DND-41 (cell line): ENCODE results near the gene IL17B.
"Not testable (repeated sequence)": the region's sequence is repeated elsewhere in the genome, so short reads cannot be mapped to it uniquely, and the experiment has no call there.

Experiments
- ATAC-seq: fragments of 200-7000 bp; cut with Tn5 transposase; 3 replicates; pipeline ENCODE4 v1.9.1; 2021; ENCODE audit warnings: low read depth; ENCODE audit not compliant: insufficient read depth
- DNase-seq: peaks from one replicate; pipeline ENCODE4 v3.0.0-alpha.2; 2020
- H2AFZ ChIP-seq: 2 replicates; pipeline ENCODE4 v1.6.0; 2012; ENCODE audit warnings: low read depth, low read length
- H3K27ac ChIP-seq: 2 replicates; pipeline ENCODE4 v1.5.1; 2012; ENCODE audit warnings: low read length, inconsistent platforms
- H3K27me3 ChIP-seq: fragments of 200-600 bp; sonication (generic); 2 replicates; pipeline ENCODE4 v1.6.0; 2012; ENCODE audit warnings: low read length, mild to moderate bottlenecking, inconsistent platforms; ENCODE audit not compliant: insufficient read depth, poor library complexity
- H3K36me3 ChIP-seq: 2 replicates; pipeline ENCODE4 v1.5.1; 2012; ENCODE audit warnings: low read length, inconsistent platforms; ENCODE audit not compliant: insufficient read depth
- H3K4me1 ChIP-seq: 2 replicates; pipeline ENCODE4 v1.5.1; 2012; ENCODE audit warnings: mild to moderate bottlenecking, low read length; ENCODE audit not compliant: insufficient read depth
- H3K4me2 ChIP-seq: 2 replicates; pipeline ENCODE4 v1.6.0; 2012; ENCODE audit warnings: mild to moderate bottlenecking, moderate library complexity, low read length, inconsistent platforms; ENCODE audit not compliant: insufficient read depth
- H3K4me3 ChIP-seq, 2 experiments: fragments of 200-600 bp in 1 of 2; shearing (Covaris generic) in 1 of 2; 2 replicates each; pipeline ENCODE4 v1.5.1; 2012 to 2016; ENCODE audit warnings: inconsistent platforms in 2 of 2, low read length in 2 of 2, mild to moderate bottlenecking in 2 of 2, low read depth in 1 of 2, moderate library complexity in 1 of 2
- H3K79me2 ChIP-seq: 2 replicates; pipeline ENCODE4 v1.6.0; 2012; ENCODE audit warnings: low read length, inconsistent platforms; ENCODE audit not compliant: insufficient read depth
- H3K9ac ChIP-seq: 2 replicates; pipeline ENCODE4 v1.6.0; 2012; ENCODE audit warnings: low read depth, mild to moderate bottlenecking, inconsistent platforms, low read length, moderate library complexity
- H3K9me3 ChIP-seq: 2 replicates; pipeline ENCODE4 v1.5.1; 2012; ENCODE audit warnings: low read length, moderate library complexity, mild to moderate bottlenecking, inconsistent platforms; ENCODE audit not compliant: insufficient read depth, severe bottlenecking
- H4K20me1 ChIP-seq: 2 replicates; pipeline ENCODE4 v1.6.0; 2012; ENCODE audit warnings: low read length; ENCODE audit not compliant: insufficient read depth
- EZH2 ChIP-seq: IDR thresholded peaks from 3 replicates; pipeline ENCODE4 v1.6.1; 2012; ENCODE audit warnings: borderline replicate concordance, low read depth, mild to moderate bottlenecking, moderate library complexity, low read length, inconsistent platforms; ENCODE audit not compliant: severe bottlenecking
- TF ChIP-seq, protein P1 (sequence below): IDR thresholded peaks from 2 replicates; pipeline ENCODE4 v1.5.1; 2012; ENCODE audit warnings: borderline replicate concordance, low read length, moderate library complexity, mild to moderate bottlenecking; ENCODE audit not compliant: poor library complexity, severe bottlenecking; ENCODE audit errors: extremely low read depth

IL17B gene

DNA sequence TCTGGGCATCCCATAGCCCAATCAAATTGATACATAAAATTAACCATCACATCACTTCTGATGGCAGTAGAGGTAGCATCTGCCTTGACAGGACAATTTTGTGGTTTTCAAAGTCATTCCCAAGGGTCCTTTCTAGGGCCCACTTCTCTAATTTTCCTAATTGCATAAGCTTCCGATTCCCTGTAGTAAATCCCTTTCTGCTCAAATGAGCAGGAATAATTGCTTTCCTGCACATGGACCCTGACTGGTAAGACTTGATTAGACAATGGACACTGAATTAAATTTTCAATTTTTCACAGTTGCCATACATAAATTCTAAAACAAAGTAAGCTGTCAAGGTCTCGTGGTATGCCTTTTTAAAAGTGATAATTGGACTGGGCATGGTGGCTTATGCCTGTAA lies 22.0 kb upstream of the IL17B start:
- Histone ChIP-seq H3K36me3 (no peaks in the 10 kb centered on the region), H3K4me3 (no peak overlapping the region), H3K9ac (no peak overlapping the region), H2AFZ (no peak overlapping the region), H3K27me3 (peaks cover 5% of the 10 kb centered on the region), H3K9me3 (no peaks in the 10 kb centered on the region), H3K79me2 (no peaks in the 10 kb centered on the region), H4K20me1 (no peaks in the 10 kb centered on the region), H3K4me1 (no peaks in the 10 kb centered on the region), H3K4me2 (no peak overlapping the region), H3K27ac (no peak overlapping the region)
- TF ChIP-seq, protein P1, sequence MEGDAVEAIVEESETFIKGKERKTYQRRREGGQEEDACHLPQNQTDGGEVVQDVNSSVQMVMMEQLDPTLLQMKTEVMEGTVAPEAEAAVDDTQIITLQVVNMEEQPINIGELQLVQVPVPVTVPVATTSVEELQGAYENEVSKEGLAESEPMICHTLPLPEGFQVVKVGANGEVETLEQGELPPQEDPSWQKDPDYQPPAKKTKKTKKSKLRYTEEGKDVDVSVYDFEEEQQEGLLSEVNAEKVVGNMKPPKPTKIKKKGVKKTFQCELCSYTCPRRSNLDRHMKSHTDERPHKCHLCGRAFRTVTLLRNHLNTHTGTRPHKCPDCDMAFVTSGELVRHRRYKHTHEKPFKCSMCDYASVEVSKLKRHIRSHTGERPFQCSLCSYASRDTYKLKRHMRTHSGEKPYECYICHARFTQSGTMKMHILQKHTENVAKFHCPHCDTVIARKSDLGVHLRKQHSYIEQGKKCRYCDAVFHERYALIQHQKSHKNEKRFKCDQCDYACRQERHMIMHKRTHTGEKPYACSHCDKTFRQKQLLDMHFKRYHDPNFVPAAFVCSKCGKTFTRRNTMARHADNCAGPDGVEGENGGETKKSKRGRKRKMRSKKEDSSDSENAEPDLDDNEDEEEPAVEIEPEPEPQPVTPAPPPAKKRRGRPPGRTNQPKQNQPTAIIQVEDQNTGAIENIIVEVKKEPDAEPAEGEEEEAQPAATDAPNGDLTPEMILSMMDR: no peak
- TF ChIP-seq EZH2: no peak
- no peak for ATAC-seq
- DNase-seq: no peak

DNA sequence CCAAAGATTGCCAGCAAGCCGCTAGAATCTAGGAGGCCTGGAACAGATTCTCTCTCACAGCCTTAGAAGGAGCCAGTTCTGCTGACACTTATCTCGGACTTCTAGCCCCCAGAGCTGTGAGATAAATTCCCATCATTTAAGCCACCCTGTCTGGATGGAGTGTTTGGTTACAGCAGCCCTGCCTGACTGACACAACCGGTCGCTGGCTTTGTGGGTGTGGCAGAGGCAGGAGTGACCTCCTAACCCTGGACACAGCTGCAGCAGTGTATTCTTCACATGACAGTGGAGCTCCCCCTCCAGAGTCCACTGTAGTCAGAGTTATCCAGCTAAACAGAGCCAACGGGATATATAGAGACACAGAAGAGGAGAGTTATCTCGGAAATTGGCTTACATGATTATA lies 21.2 kb upstream of the IL17B start:
- Histone ChIP-seq H3K27ac (no peak overlapping the region), H3K4me3 (no peak overlapping the region), H3K4me2 (no peak overlapping the region), H3K9ac (no peak overlapping the region), H3K79me2 (no peaks in the 10 kb centered on the region), H3K4me1 (no peaks in the 10 kb centered on the region), H3K36me3 (no peaks in the 10 kb centered on the region), H3K9me3 (no peaks in the 10 kb centered on the region), H3K27me3 (peaks cover 3% of the 10 kb centered on the region), H2AFZ (no peak overlapping the region), H4K20me1 (no peaks in the 10 kb centered on the region)
- TF ChIP-seq EZH2: no peak
- TF ChIP-seq, protein P1: no peak
- no peak for ATAC-seq
- no peak for DNase-seq

DNA sequence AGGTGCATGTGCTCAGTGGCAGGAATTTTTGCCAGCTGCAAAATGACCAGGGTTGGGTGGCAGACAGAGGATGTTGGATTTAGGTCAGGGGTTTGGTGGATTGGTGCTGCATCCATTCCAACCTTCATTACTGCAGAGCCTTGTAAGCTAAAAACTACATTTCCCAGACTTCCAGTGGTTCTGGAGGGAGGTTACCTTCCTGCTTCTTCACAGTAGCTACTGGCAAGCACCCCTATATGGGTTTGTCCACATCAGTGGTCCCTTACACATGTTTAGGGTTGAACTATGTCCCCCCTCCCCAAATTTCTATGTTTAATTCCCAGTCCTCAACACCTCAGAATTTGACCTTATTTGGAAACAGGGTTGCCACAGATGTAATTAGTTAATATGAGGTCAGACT lies 20.7 kb upstream of the IL17B start:
- H3K9ac ChIP-seq: no peak overlapping the region
- H3K4me3 ChIP-seq: no peak overlapping the region
- TF ChIP-seq, protein P1: no peak
- TF ChIP-seq EZH2: no peak
- H3K27me3 ChIP-seq: no peaks in the 10 kb centered on the region
- no peak overlapping the region for H3K4me2 ChIP-seq
- H3K79me2 ChIP-seq: no peaks in the 10 kb centered on the region
- H2AFZ ChIP-seq: no peak overlapping the region
- no peak overlapping the region for H3K27ac ChIP-seq
- H4K20me1 ChIP-seq: no peaks in the 10 kb centered on the region
- no peaks in the 10 kb centered on the region for H3K4me1 ChIP-seq
- H3K9me3 ChIP-seq: no peaks in the 10 kb centered on the region
- no peaks in the 10 kb centered on the region for H3K36me3 ChIP-seq
- ATAC-seq (no peak), DNase-seq (no peak)

DNA sequence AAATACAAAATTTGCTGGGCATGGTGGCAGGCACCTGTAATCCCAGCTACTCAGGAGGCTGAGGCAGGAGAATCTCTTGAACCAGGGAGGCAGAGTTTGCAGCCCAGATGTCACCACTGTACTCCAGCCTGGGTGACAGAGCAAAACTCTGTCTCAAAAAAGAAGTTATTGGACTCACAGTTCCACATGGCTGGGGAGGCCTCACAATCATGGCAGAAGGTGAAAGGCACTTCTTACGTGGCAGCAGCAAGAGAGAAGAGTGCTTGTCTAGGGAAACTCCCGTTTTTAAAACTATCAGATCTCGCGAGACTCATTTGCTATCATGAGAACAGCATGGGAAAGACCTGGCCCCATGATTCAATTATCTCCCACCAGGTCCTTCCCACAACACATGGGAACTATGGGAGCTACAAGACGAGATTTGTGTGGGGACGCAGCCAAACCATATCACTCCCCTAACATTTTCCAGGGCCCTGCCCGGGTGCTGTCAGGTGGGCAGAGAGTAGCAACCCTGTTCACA lies 19.7 kb upstream of the IL17B start:
- H3K36me3 ChIP-seq, H2AFZ ChIP-seq, H3K4me3 ChIP-seq, H3K79me2 ChIP-seq, H3K27me3 ChIP-seq, H3K4me1 ChIP-seq, H3K27ac ChIP-seq, H3K4me2 ChIP-seq, H3K9ac ChIP-seq, DNase-seq, H4K20me1 ChIP-seq, ATAC-seq, H3K9me3 ChIP-seq: not testable (repeated sequence)
